Astrocyte (in vitro differentiated cells and primary cell): Measurements from ENCODE around the gene GPR89B.
"Not testable (repeated sequence)": the region's sequence is repeated elsewhere in the genome, so short reads cannot be mapped to it uniquely, and the experiment has no call there.

Experiments
- EZH2 ChIP-seq: IDR thresholded peaks from 2 replicates; pipeline ENCODE4 v1.6.1; 2012; ENCODE audit warnings: mild to moderate bottlenecking, low read length, inconsistent platforms; ENCODE audit not compliant: insufficient read depth
- TF ChIP-seq, protein P1 (sequence below): IDR thresholded peaks from 2 replicates; pipeline ENCODE4 v1.5.1; 2011; ENCODE audit warnings: low read depth, mild to moderate bottlenecking, inconsistent platforms, low read length, moderate library complexity; ENCODE audit not compliant: insufficient read depth

- TF ChIP-seq, protein P1, sequence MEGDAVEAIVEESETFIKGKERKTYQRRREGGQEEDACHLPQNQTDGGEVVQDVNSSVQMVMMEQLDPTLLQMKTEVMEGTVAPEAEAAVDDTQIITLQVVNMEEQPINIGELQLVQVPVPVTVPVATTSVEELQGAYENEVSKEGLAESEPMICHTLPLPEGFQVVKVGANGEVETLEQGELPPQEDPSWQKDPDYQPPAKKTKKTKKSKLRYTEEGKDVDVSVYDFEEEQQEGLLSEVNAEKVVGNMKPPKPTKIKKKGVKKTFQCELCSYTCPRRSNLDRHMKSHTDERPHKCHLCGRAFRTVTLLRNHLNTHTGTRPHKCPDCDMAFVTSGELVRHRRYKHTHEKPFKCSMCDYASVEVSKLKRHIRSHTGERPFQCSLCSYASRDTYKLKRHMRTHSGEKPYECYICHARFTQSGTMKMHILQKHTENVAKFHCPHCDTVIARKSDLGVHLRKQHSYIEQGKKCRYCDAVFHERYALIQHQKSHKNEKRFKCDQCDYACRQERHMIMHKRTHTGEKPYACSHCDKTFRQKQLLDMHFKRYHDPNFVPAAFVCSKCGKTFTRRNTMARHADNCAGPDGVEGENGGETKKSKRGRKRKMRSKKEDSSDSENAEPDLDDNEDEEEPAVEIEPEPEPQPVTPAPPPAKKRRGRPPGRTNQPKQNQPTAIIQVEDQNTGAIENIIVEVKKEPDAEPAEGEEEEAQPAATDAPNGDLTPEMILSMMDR: not testable (repeated sequence)
- not testable (repeated sequence) for TF ChIP-seq EZH2
These were observed 50.9 kb downstream of the GPR89B start for GRCh38 chr1:147978896-147979651.
